Liver (tissue), 9 donors: ENCODE measurements around the gene ARL13B. TPM values are rescaled to one million over a fixed set of nuclear protein-coding genes. Genes with fewer than 3 reads are reported as not detected.
A peak's percentile ranks its signal among the peaks of the same experiment; 100 is the strongest.
"Not testable (repeated sequence)": the region's sequence is repeated elsewhere in the genome, so short reads cannot be mapped to it uniquely, and the experiment has no call there.

ENCODE experiments used
- DNase-seq: peaks from one replicate; pipeline ENCODE4 v3.0.0-alpha.2; 2017; ENCODE audit warnings: low spot score
- H3K27ac ChIP-seq, 2 donors: one replicate each; pipeline ENCODE4 v1.7.0; 2013; ENCODE audit warnings: inconsistent platforms in 2 of 2, low read length in 2 of 2, control low read depth in 1 of 2, low read depth in 1 of 2, mild to moderate bottlenecking in 1 of 2
- H3K27me3 ChIP-seq, 4 donors: one replicate each; pipeline versions ENCODE4 v1.6.1 to v1.7.0; 2013; ENCODE audit warnings: low read length in 3 of 4, inconsistent platforms in 1 of 4, mild to moderate bottlenecking in 1 of 4, moderate library complexity in 1 of 4; ENCODE audit not compliant: control insufficient read depth in 4 of 4, insufficient read depth in 4 of 4
- H3K36me3 ChIP-seq, 4 donors: one replicate each; pipeline versions ENCODE4 v1.6.1 to v1.7.0; 2013; ENCODE audit warnings: low read length in 3 of 4, mild to moderate bottlenecking in 3 of 4, low read depth in 1 of 4, moderate library complexity in 1 of 4; ENCODE audit not compliant: control insufficient read depth in 4 of 4, insufficient read depth in 3 of 4
- H3K4me1 ChIP-seq, 4 donors: one replicate each; pipeline versions ENCODE4 v1.6.1 to v1.7.0; 2013; ENCODE audit warnings: low read length in 3 of 4, mild to moderate bottlenecking in 3 of 4, moderate library complexity in 1 of 4; ENCODE audit not compliant: control insufficient read depth in 4 of 4, insufficient read depth in 4 of 4
- H3K4me3 ChIP-seq, 3 donors: one replicate each; pipeline versions ENCODE4 v1.6.1 to v1.7.0; 2013; ENCODE audit warnings: low read length in 3 of 3, control low read depth in 1 of 3, low read depth in 1 of 3, mild to moderate bottlenecking in 1 of 3
- H3K9ac ChIP-seq, 2 donors: one replicate each; pipeline ENCODE4 v1.7.0; 2013; ENCODE audit warnings: low read length in 2 of 2, mild to moderate bottlenecking in 2 of 2, moderate library complexity in 2 of 2, control low read depth in 1 of 2, low read depth in 1 of 2
- H3K9me3 ChIP-seq, 4 donors: one replicate each; pipeline versions ENCODE4 v1.6.1 to v1.7.0; 2013; ENCODE audit warnings: low read length in 3 of 4; ENCODE audit not compliant: control insufficient read depth in 4 of 4
- ATF3 ChIP-seq: IDR thresholded peaks from 2 replicates; pipeline ENCODE4 v1.6.1; 2016; ENCODE audit warnings: antibody characterized with exemption
- EGR1 ChIP-seq, 2 donors: IDR thresholded peaks; 2 replicates each; pipeline ENCODE4 v1.6.1; 2016 to 2018; ENCODE audit warnings: antibody characterized with exemption in 2 of 2, low read depth in 2 of 2
- FOXA2 ChIP-seq: IDR thresholded peaks from 2 replicates; pipeline ENCODE4 v1.6.1; 2016; ENCODE audit warnings: antibody characterized with exemption
- HNF4A ChIP-seq, 2 donors: conservative IDR thresholded peaks; 2 replicates each; pipeline ENCODE4 v1.6.1; 2016; ENCODE audit warnings: antibody characterized with exemption in 2 of 2, mild to moderate bottlenecking in 2 of 2
- JUND ChIP-seq, 2 donors: IDR thresholded peaks; 2 replicates each; pipeline ENCODE4 v1.6.1; 2016; ENCODE audit warnings: antibody characterized with exemption in 2 of 2
- RAD21 ChIP-seq, 2 donors: IDR thresholded peaks; 2 replicates each; pipeline ENCODE4 v1.6.1; 2016; ENCODE audit warnings: antibody characterized with exemption in 2 of 2, mild to moderate bottlenecking in 2 of 2
- RXRA ChIP-seq, 2 donors: IDR thresholded peaks; 2 replicates each; pipeline ENCODE4 v1.6.1; 2017 to 2018; ENCODE audit warnings: antibody characterized with exemption in 2 of 2, mild to moderate bottlenecking in 1 of 2
- YY1 ChIP-seq: IDR thresholded peaks from 2 replicates; pipeline ENCODE4 v1.6.1; 2016; ENCODE audit warnings: antibody characterized with exemption, mild to moderate bottlenecking
- WGBS: extraction: QIAGEN DNeasy Blood & Tissue Kit; methylation state at CpG from one replicate; pipeline ENCODE4 v1.1.7; 2013; 5-methylcytosine and 5-hydroxymethylcytosine counted together
- polyA plus RNA-seq, 2 donors: library from polyadenylated mRNA; stranded (reverse) in 1 of 2; unstranded in 1 of 2; fragments of 200-250 nt in 1 of 2; fragments of >200 nt in 1 of 2; fragmentation: Nextera tagmentation in 1 of 2; extraction: Ambion mirVana in 1 of 2; gene quantifications; one replicate each; pipeline versions ENCODE4 v1.2.1 to v1.2.3, GENCODE V29; 2013 to 2015
- total RNA-seq, 2 donors: library from RNA; depleted of rRNA; stranded (reverse); fragments of >200 nt; gene quantifications; one replicate each; pipeline ENCODE4 v1.2.3, GENCODE V29; 2014
- donor health status: healthy.
- donor health status: healthy.
- donor health status: healthy.
- donor health status: healthy.
- donor health status: healthy.

The ARL13B gene
- total and polyA plus RNA-seq, 4 donors: 3.0 to 5.8 (median 3.5) TPM

GRCh38 chr3:93962798-93963197 lies 17.2 kb upstream of the ARL13B start:
- Histone ChIP-seq H3K27ac (no peak overlapping the region), H3K4me1 (peaks cover 4 to 32% (median 20%) of the 10 kb centered on the region in 4 donors), H3K36me3 (peaks cover 0 to 8% (median 4%) of the 10 kb centered on the region in 4 donors), H3K27me3 (no peaks in the 10 kb centered on the region), H3K9ac (no peak overlapping the region), H3K9me3 (no peaks in the 10 kb centered on the region), H3K4me3 (no peak overlapping the region)
- no peak for DNase-seq
- WGBS: 50% methylated on average over 3 of the region's 3 CpGs
- TF ChIP-seq HNF4A (conservative IDR thresholded peaks at IDR 0.05) (peak; percentile 33 to 45), RAD21 (IDR thresholded peaks at IDR 0.05) (no peak)

- 97% methylated on average over 19 of the region's 19 CpGs for WGBS
- not testable (repeated sequence) for H3K27me3 ChIP-seq, H3K9me3 ChIP-seq, H3K9ac ChIP-seq, H3K36me3 ChIP-seq, DNase-seq, H3K4me3 ChIP-seq, H3K27ac ChIP-seq
- H3K4me1 ChIP-seq: peaks cover 4 to 30% (median 20%) of the 10 kb centered on the region in 4 donors
Measured at GRCh38 chr3:93965106-93965505, 14.8 kb upstream of the ARL13B start.

- Histone ChIP-seq H3K4me1 (peaks cover 1 to 11% (median 3%) of the 10 kb centered on the region in 4 donors), H3K36me3 (peaks cover 0 to 8% (median 1%) of the 10 kb centered on the region in 4 donors), H3K9me3 (no peaks in the 10 kb centered on the region), H3K27me3 (no peaks in the 10 kb centered on the region), H3K27ac (no peak overlapping the region), H3K4me3 (no peak overlapping the region), H3K9ac (no peak overlapping the region)
- no peak for DNase-seq
- TF ChIP-seq EGR1 (IDR thresholded peaks at IDR 0.05; ENCODE audit: low read depth in 2 of 2): no peak
- TF ChIP-seq YY1: no peak
- no peak for TF ChIP-seq ATF3
- TF ChIP-seq FOXA2: no peak
- no peak for TF ChIP-seq RXRA (IDR thresholded peaks at IDR 0.05)
- WGBS: 87% methylated on average over 3 of the region's 3 CpGs
Measured at GRCh38 chr3:93969443-93969842, 10.5 kb upstream of the ARL13B start.

GRCh38 chr3:93969997-93970396 lies 10.0 kb upstream of the ARL13B start:
- Histone ChIP-seq H3K4me1 (peaks cover 1 to 11% (median 3%) of the 10 kb centered on the region in 4 donors), H3K4me3 (no peak overlapping the region), H3K9me3 (no peaks in the 10 kb centered on the region), H3K27ac (no peak overlapping the region), H3K27me3 (no peaks in the 10 kb centered on the region), H3K36me3 (peaks cover 0 to 8% (median 1%) of the 10 kb centered on the region in 4 donors), H3K9ac (no peak overlapping the region)
- TF ChIP-seq RAD21 (IDR thresholded peaks at IDR 0.05) (no peak), JUND (IDR thresholded peaks at IDR 0.05) (peak in 1 of 2 donors; percentile 34)
- DNase-seq: no peak
- WGBS: 86% methylated on average over 1 of the region's 1 CpG
